NCI-H2029 (cell line): ENCODE measurements around the gene FUT6.
A peak's percentile ranks its signal among the peaks of the same experiment; 100 is the strongest.

Experiments
- DNase-seq: peaks from one replicate; lab custom pipeline; 2025; lab: John Stamatoyannopoulos, UW

Gene FUT6

GRCh38 chr19:5827891-5828660, 11.4 kb downstream of the FUT6 start:
- peak; percentile 95 for DNase-seq

GRCh38 chr19:5827342-5827890, 12.1 kb downstream of the FUT6 start:
- no peak for DNase-seq

GRCh38 chr19:5826531-5827341, 12.8 kb downstream of the FUT6 start:
- DNase-seq: peak; percentile 91

GRCh38 chr19:5825178-5825577, 14.3 kb downstream of the FUT6 start:
- no peak for DNase-seq

GRCh38 chr19:5824751-5825150, 14.8 kb downstream of the FUT6 start:
- no peak for DNase-seq

GRCh38 chr19:5823579-5824281, 15.8 kb downstream of the FUT6 start:
- no peak for DNase-seq

- no peak for DNase-seq
Observed at GRCh38 chr19:5822181-5822844, 17.2 kb downstream of the FUT6 start.

GRCh38 chr19:5821521-5822180, 17.9 kb downstream of the FUT6 start:
- DNase-seq: no peak

GRCh38 chr19:5820785-5821184, 18.7 kb downstream of the FUT6 start:
- no peak for DNase-seq

GRCh38 chr19:5818594-5818993, 20.9 kb downstream of the FUT6 start:
- DNase-seq: no peak

GRCh38 chr19:5817218-5817617, 22.3 kb downstream of the FUT6 start:
- no peak for DNase-seq

- DNase-seq: no peak
Observed at GRCh38 chr19:5814852-5815246, 24.7 kb downstream of the FUT6 start.

- DNase-seq: no peak
Observed at GRCh38 chr19:5814123-5814851, 25.2 kb downstream of the FUT6 start.

GRCh38 chr19:5811117-5811516, 28.4 kb downstream of the FUT6 start:
- no peak for DNase-seq

- no peak for DNase-seq
Observed at GRCh38 chr19:5809469-5809868, 30.0 kb downstream of the FUT6 start.

- no peak for DNase-seq
Observed at GRCh38 chr19:5809053-5809452, 30.4 kb downstream of the FUT6 start.

- no peak for DNase-seq
Observed at GRCh38 chr19:5808120-5808816, 31.2 kb downstream of the FUT6 start.

GRCh38 chr19:5806905-5807304, 32.6 kb downstream of the FUT6 start:
- DNase-seq: no peak

- no peak for DNase-seq
Observed at GRCh38 chr19:5806133-5806489, 33.4 kb downstream of the FUT6 start.
